Nephron progenitor cell (in vitro differentiated cells): Measurements from ENCODE around the gene GPR132.
"Not testable (repeated sequence)": the region's sequence is repeated elsewhere in the genome, so short reads cannot be mapped to it uniquely, and the experiment has no call there.

ENCODE experiments used
- DNase-seq: peaks from one replicate; pipeline ENCODE4 v3.0.0; 2021
- H3K27ac Mint-ChIP-seq: 2 replicates; pipeline ENCODE4 v1.8.0; 2021; ENCODE audit warnings: mild to moderate bottlenecking, moderate library complexity, mixed read lengths
- H3K27me3 Mint-ChIP-seq: 2 replicates; pipeline ENCODE4 v1.8.0; 2021; ENCODE audit warnings: mild to moderate bottlenecking, low read depth, mixed read lengths; ENCODE audit not compliant: poor library complexity
- H3K36me3 Mint-ChIP-seq: 2 replicates; pipeline ENCODE4 v1.8.0; 2021; ENCODE audit warnings: low read depth, mixed read lengths
- H3K4me1 Mint-ChIP-seq: 2 replicates; pipeline ENCODE4 v1.8.0; 2021; ENCODE audit warnings: mixed read lengths
- H3K4me3 Mint-ChIP-seq: 2 replicates; pipeline ENCODE4 v1.8.0; 2021; ENCODE audit warnings: mild to moderate bottlenecking, moderate library complexity, mixed read lengths
- H3K9me3 Mint-ChIP-seq: 2 replicates; pipeline ENCODE4 v1.8.0; 2021; ENCODE audit warnings: mild to moderate bottlenecking, moderate library complexity, mixed read lengths
- CTCF ChIP-seq: fragments of 200-600 bp; sonication (generic); IDR thresholded peaks from 2 replicates; pipeline ENCODE4 v1.5.0; 2021; ENCODE audit warnings: antibody characterized with exemption

The GPR132 gene

GRCh38 chr14:105085766-105086165, 20.5 kb upstream of the GPR132 start:
- H3K9me3 Mint-ChIP-seq: peaks cover 9% of the 10 kb centered on the region
- H3K36me3 Mint-ChIP-seq: no peaks in the 10 kb centered on the region
- no peak for DNase-seq
- H3K4me3 Mint-ChIP-seq: no peak overlapping the region
- TF ChIP-seq CTCF: no peak
- H3K27ac Mint-ChIP-seq: no peak overlapping the region
- H3K27me3 Mint-ChIP-seq: peaks cover 26% of the 10 kb centered on the region
- peaks cover 18% of the 10 kb centered on the region for H3K4me1 Mint-ChIP-seq

- peaks cover 13% of the 10 kb centered on the region for H3K4me1 Mint-ChIP-seq
- H3K4me3 Mint-ChIP-seq: no peak overlapping the region
- H3K9me3 Mint-ChIP-seq: peaks cover 17% of the 10 kb centered on the region
- peaks cover 5% of the 10 kb centered on the region for H3K36me3 Mint-ChIP-seq
- H3K27me3 Mint-ChIP-seq: peaks cover 31% of the 10 kb centered on the region
- DNase-seq: no peak
- no peak overlapping the region for H3K27ac Mint-ChIP-seq
- TF ChIP-seq CTCF: no peak
These were observed 19.7 kb upstream of the GPR132 start for GRCh38 chr14:105084741-105085571.

GRCh38 chr14:105083926-105084685, 18.9 kb upstream of the GPR132 start:
- TF ChIP-seq CTCF: no peak
- Mint-ChIP-seq H3K4me3 (no peak overlapping the region), H3K27ac (no peak overlapping the region), H3K4me1 (peaks cover 13% of the 10 kb centered on the region), H3K36me3 (peaks cover 5% of the 10 kb centered on the region), H3K27me3 (peaks cover 31% of the 10 kb centered on the region), H3K9me3 (peaks cover 22% of the 10 kb centered on the region)
- DNase-seq: no peak

- DNase-seq: no peak
- TF ChIP-seq CTCF: no peak
- peaks cover 5% of the 10 kb centered on the region for H3K36me3 Mint-ChIP-seq
- peaks cover 22% of the 10 kb centered on the region for H3K9me3 Mint-ChIP-seq
- H3K4me1 Mint-ChIP-seq: peaks cover 5% of the 10 kb centered on the region
- H3K27ac Mint-ChIP-seq: no peak overlapping the region
- no peak overlapping the region for H3K4me3 Mint-ChIP-seq
- H3K27me3 Mint-ChIP-seq: peaks cover 25% of the 10 kb centered on the region
These were observed 17.5 kb upstream of the GPR132 start for GRCh38 chr14:105082703-105083102.

- not testable (repeated sequence) for H3K4me3 Mint-ChIP-seq, DNase-seq, H3K4me1 Mint-ChIP-seq, H3K36me3 Mint-ChIP-seq, H3K27ac Mint-ChIP-seq
- peaks cover 23% of the 10 kb centered on the region for H3K27me3 Mint-ChIP-seq
- peaks cover 22% of the 10 kb centered on the region for H3K9me3 Mint-ChIP-seq
These were observed 16.2 kb upstream of the GPR132 start for GRCh38 chr14:105081473-105081872.

- H3K36me3 Mint-ChIP-seq: peaks cover 5% of the 10 kb centered on the region
- H3K4me3 Mint-ChIP-seq: no peak overlapping the region
- no peak for DNase-seq
- H3K4me1 Mint-ChIP-seq: peaks cover 13% of the 10 kb centered on the region
- H3K27ac Mint-ChIP-seq: no peak overlapping the region
- peaks cover 22% of the 10 kb centered on the region for H3K9me3 Mint-ChIP-seq
- TF ChIP-seq CTCF: no peak
- H3K27me3 Mint-ChIP-seq: peaks cover 17% of the 10 kb centered on the region
These were observed 14.9 kb upstream of the GPR132 start for GRCh38 chr14:105080161-105080560.
